GM12872 (cell line): ENCODE results near the gene LY6G6F.

ENCODE experiments used
- CTCF ChIP-seq: IDR thresholded peaks from 3 replicates; pipeline ENCODE4 v1.5.1; 2011; ENCODE audit warnings: low read depth, mild to moderate bottlenecking, low read length, moderate library complexity; ENCODE audit not compliant: insufficient read depth

The LY6G6F gene

GRCh38 chr6:31702405-31702818 is 4.3 kb upstream of the LY6G6F start:
- no peak for TF ChIP-seq CTCF

DNA sequence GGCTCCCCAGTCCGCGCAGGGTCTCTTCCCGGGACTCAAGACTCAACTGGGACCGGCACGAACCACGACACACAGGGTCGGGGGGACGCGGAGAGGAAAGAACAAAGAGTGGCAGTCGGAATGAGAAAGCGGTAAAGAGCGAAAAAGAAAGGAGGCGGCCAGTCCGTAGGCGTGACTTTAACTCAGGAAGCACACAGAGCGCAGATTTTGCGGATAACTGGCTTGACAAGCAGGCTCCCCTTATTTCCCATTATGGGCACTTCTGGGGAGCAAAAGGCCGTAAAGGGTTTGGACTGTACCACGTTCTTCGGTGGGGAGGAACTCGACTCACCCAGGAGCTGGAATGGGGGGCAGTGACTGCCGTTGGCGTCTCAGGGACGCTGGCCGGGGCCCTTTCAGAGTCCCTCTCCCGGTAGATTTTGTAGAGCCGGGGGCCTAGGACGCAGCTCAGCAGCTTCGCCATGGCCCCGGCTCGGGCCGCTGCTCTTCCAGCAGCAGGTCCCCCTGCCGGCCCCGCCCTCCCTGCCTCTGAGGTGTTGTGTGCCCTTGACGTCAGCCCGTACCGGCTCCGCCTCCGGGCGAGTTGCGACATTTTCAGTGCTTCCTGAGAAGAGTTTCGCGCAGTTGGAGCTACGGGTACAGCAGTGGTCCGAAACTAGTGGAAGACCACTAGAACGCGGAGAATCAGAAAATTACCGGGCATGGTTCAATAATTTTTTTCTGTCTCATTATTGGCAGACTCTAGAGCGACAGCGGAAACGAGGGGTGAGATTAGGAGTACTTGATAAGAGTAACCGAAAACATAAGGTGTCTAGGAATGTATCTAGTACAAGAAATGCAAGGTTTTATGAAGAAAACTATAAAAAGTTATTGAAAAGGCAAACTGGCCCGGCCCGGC is 3.6 kb upstream of the LY6G6F start, which contains the start of gene ABHD16A:
Gene ABHD16A, minus strand, starts transcription at position 506 of the 898 bp plus-strand sequence. Its CDS starts 43 bp downstream, at position 463.
- TF ChIP-seq CTCF, result no peak

GRCh38 chr6:31705931-31706330 is 735 bp upstream of the LY6G6F start:
- TF ChIP-seq CTCF, result no peak

DNA sequence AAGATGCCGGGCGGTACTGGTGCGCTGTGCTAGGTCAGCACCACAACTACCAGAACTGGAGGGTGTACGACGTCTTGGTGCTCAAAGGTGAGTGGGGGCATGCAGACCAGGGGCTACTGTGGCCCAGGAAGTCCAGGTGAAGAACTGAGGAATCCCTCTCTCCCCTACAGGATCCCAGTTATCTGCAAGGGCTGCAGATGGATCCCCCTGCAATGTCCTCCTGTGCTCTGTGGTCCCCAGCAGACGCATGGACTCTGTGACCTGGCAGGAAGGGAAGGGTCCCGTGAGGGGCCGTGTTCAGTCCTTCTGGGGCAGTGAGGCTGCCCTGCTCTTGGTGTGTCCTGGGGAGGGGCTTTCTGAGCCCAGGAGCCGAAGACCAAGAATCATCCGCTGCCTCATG is 1.0 kb downstream of the LY6G6F start:
- no peak for TF ChIP-seq CTCF

- no peak for TF ChIP-seq CTCF
Measured at GRCh38 chr6:31708224-31708623, 1.6 kb downstream of the LY6G6F start.

GRCh38 chr6:31710523-31711219 is 4.0 kb downstream of the LY6G6F start:
- no peak for TF ChIP-seq CTCF

GRCh38 chr6:31711233-31711632 is 4.6 kb downstream of the LY6G6F start:
- no peak for TF ChIP-seq CTCF
